Stomach (tissue), 4 donors: ENCODE results near the gene LDHD.

Experiments used
- POLR2AphosphoS5 ChIP-seq, 3 donors: sonication (generic); formaldehyde crosslinking; IDR thresholded peaks; one replicate each; pipeline ENCODE4 v1.6.1; 2016; ENCODE audit warnings: antibody characterized with exemption in 3 of 3
- TF ChIP-seq, protein P1 (sequence below), 7 experiments: fragments of 450-650 bp in 4 of 7; fragments of 200-600 bp in 3 of 7; sonication (generic) in 3 of 7; IDR thresholded peaks; one replicate each; pipeline ENCODE4 v1.5.1; 2016 to 2019; ENCODE audit warnings: antibody characterized with exemption in 7 of 7, control low read depth in 2 of 7, mild to moderate bottlenecking in 1 of 7

DNA sequence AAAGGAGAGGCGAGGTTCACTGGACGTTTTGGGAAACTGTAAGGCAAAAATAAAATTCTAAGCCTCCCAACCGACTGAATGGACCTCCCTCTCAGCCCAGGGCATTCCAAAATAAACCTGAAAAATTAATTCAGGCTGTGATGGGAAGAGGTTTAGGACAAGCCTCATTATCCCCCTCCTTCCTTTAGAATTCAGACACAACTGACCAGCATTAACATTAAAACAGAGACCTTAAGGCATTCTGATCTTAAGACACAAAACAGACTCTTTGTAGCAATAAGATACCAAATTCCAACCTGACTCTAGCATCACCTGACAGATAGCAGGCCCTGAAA lies 298 bp upstream of the LDHD start:
- TF ChIP-seq POLR2AphosphoS5 (IDR thresholded peaks at IDR 0.05): no peak
- TF ChIP-seq, protein P1, sequence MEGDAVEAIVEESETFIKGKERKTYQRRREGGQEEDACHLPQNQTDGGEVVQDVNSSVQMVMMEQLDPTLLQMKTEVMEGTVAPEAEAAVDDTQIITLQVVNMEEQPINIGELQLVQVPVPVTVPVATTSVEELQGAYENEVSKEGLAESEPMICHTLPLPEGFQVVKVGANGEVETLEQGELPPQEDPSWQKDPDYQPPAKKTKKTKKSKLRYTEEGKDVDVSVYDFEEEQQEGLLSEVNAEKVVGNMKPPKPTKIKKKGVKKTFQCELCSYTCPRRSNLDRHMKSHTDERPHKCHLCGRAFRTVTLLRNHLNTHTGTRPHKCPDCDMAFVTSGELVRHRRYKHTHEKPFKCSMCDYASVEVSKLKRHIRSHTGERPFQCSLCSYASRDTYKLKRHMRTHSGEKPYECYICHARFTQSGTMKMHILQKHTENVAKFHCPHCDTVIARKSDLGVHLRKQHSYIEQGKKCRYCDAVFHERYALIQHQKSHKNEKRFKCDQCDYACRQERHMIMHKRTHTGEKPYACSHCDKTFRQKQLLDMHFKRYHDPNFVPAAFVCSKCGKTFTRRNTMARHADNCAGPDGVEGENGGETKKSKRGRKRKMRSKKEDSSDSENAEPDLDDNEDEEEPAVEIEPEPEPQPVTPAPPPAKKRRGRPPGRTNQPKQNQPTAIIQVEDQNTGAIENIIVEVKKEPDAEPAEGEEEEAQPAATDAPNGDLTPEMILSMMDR (IDR thresholded peaks at IDR 0.05): no peak
